G401 (cell line): ENCODE data around the gene CDV3. TPM values are rescaled to one million over a fixed set of nuclear protein-coding genes. Genes with fewer than 3 reads are reported as not detected.

ENCODE experiments used
- DNase-seq: peaks from one replicate; pipeline ENCODE4 v3.0.0-alpha.2; 2015; ENCODE audit warnings: low spot score
- in situ Hi-C: cut with HindIII; loops from 2 replicates; pipeline ENCODE4 v1.10.0; 2016; ENCODE audit warnings: low sequenced_read_pairs, mixed read lengths
- total RNA-seq: library from RNA; depleted of rRNA; stranded (reverse); fragments of >200 nt; shearing (Covaris generic); gene quantifications from 2 replicates; pipeline ENCODE4 v1.2.3, GENCODE V29; 2014; rRNA removed

CDV3 gene
- total RNA-seq, 1 experiment from 2014 or later, result 143 TPM

GRCh38 chr3:133595341-133595740, 21.9 kb downstream of the CDV3 start:
- no peak for DNase-seq
- in situ Hi-C loops, result no loop called here

- no peak for DNase-seq
- in situ Hi-C loops, result no loop called here
These were observed 24.9 kb downstream of the CDV3 start for GRCh38 chr3:133598405-133598804.

GRCh38 chr3:133599280-133599679, 25.8 kb downstream of the CDV3 start:
- DNase-seq, result no peak
- in situ Hi-C loops, result no loop called here

- in situ Hi-C loops, result no loop called here
- no peak for DNase-seq
These were observed 27.1 kb downstream of the CDV3 start for GRCh38 chr3:133600572-133601081.

GRCh38 chr3:133606342-133606741, 32.9 kb downstream of the CDV3 start:
- in situ Hi-C loops, result no loop called here
- DNase-seq, result no peak

GRCh38 chr3:133606902-133607301, 33.4 kb downstream of the CDV3 start:
- DNase-seq, result no peak
- in situ Hi-C loops, result no loop called here

GRCh38 chr3:133607816-133608215, 34.3 kb downstream of the CDV3 start:
- in situ Hi-C loops, result no loop called here
- DNase-seq, result no peak

GRCh38 chr3:133608388-133608787, 34.9 kb downstream of the CDV3 start:
- in situ Hi-C loops, result no loop called here
- DNase-seq, result no peak

- in situ Hi-C loops, result loop anchor here (5.0 kb wide), 1 partner anchor 42 kb away; no protein-coding TSS in a partner anchor
- DNase-seq, result no peak
These were observed 36.5 kb downstream of the CDV3 start for GRCh38 chr3:133610031-133610430.

- DNase-seq, result no peak
- in situ Hi-C loops, result loop anchor here (5.0 kb wide), 1 partner anchor 41 kb away; no protein-coding TSS in a partner anchor
These were observed 38.0 kb downstream of the CDV3 start for GRCh38 chr3:133611534-133611933.

GRCh38 chr3:133620066-133620784, 46.7 kb downstream of the CDV3 start:
- in situ Hi-C loops, result no loop called here
- no peak for DNase-seq

- no peak for DNase-seq
- in situ Hi-C loops, result no loop called here
These were observed 54.3 kb downstream of the CDV3 start for GRCh38 chr3:133627789-133628188.

- in situ Hi-C loops, result no loop called here
- DNase-seq, result no peak
These were observed 55.7 kb downstream of the CDV3 start for GRCh38 chr3:133629146-133629545.

- no peak for DNase-seq
- in situ Hi-C loops, result no loop called here
These were observed 60.0 kb downstream of the CDV3 start for GRCh38 chr3:133633439-133633838.

Other genes with a start within 250 kb of the CDV3 start
- gene BFSP2, start 173.6 kb upstream of the CDV3 start, total RNA-seq, result not detected in 2 replicates
- 38.4 and 60.7 TPM in 2 replicates for gene TOPBP1, start 88.3 kb downstream of the CDV3 start, total RNA-seq
- not detected in 2 replicates for gene TF, start 172.7 kb downstream of the CDV3 start, total RNA-seq
- 68.1 and 75.9 TPM in 2 replicates for gene SRPRB, start 232.1 kb downstream of the CDV3 start, total RNA-seq